H9 (cell line): ENCODE data around the gene NEK8. TPM values are rescaled to one million over a fixed set of nuclear protein-coding genes. Genes with fewer than 3 reads are reported as not detected.

Experiments
- DNase-seq: peaks from one replicate; pipeline ENCODE4 v3.0.0-alpha.2; 2017
- H2AFZ ChIP-seq: one replicate; pipeline ENCODE4 v1.6.1; 2013; ENCODE audit warnings: mild to moderate bottlenecking, low read length, control low read depth, moderate library complexity
- H2AK5ac ChIP-seq: 2 replicates; pipeline ENCODE4 v1.6.1; 2013; ENCODE audit warnings: low read length, control low read depth, mixed read lengths; ENCODE audit not compliant: insufficient read length
- H2BK120ac ChIP-seq: one replicate; pipeline ENCODE4 v1.6.1; 2013; ENCODE audit warnings: low read depth, mild to moderate bottlenecking, low read length, control low read depth, inconsistent platforms; ENCODE audit not compliant: poor library complexity, severe bottlenecking
- H2BK12ac ChIP-seq: 2 replicates; pipeline ENCODE4 v1.6.1; 2013; ENCODE audit warnings: low read length, control low read depth, mixed read lengths, low read depth; ENCODE audit not compliant: insufficient read length
- H2BK15ac ChIP-seq: 2 replicates; pipeline ENCODE4 v1.6.1; 2013; ENCODE audit warnings: low read depth, low read length, control low read depth
- H2BK20ac ChIP-seq: one replicate; pipeline ENCODE4 v1.6.1; 2013; ENCODE audit warnings: low read depth, mild to moderate bottlenecking, low read length, control low read depth, inconsistent platforms; ENCODE audit not compliant: poor library complexity, severe bottlenecking
- H2BK5ac ChIP-seq: 2 replicates; pipeline ENCODE4 v1.6.1; 2013; ENCODE audit warnings: low read length, control low read depth, mixed read lengths; ENCODE audit not compliant: insufficient read length
- H3K14ac ChIP-seq: 2 replicates; pipeline ENCODE4 v1.6.1; 2013; ENCODE audit warnings: low read length, control low read depth; ENCODE audit not compliant: insufficient read depth
- H3K18ac ChIP-seq: 2 replicates; pipeline ENCODE4 v1.6.1; 2013; ENCODE audit warnings: low read depth, mild to moderate bottlenecking, mixed read lengths, low read length, control low read depth; ENCODE audit not compliant: insufficient read length
- H3K23ac ChIP-seq: 2 replicates; pipeline ENCODE4 v1.6.1; 2013; ENCODE audit warnings: low read length, control low read depth, mixed read lengths, low read depth; ENCODE audit not compliant: insufficient read length
- H3K23me2 ChIP-seq: 2 replicates; pipeline ENCODE4 v1.6.1; 2013; ENCODE audit warnings: low read depth, mild to moderate bottlenecking, mixed read lengths, low read length, control low read depth; ENCODE audit not compliant: insufficient read length, poor library complexity, severe bottlenecking
- H3K27ac ChIP-seq: 2 replicates; pipeline ENCODE4 v1.5.1; 2013; ENCODE audit warnings: low read length, control low read depth, mixed read lengths, low read depth; ENCODE audit not compliant: insufficient read length
- H3K27me3 ChIP-seq: 2 replicates; pipeline ENCODE4 v1.6.1; 2013; ENCODE audit warnings: low read length, control low read depth, inconsistent platforms; ENCODE audit not compliant: insufficient read depth
- H3K4ac ChIP-seq: 2 replicates; pipeline ENCODE4 v1.6.1; 2013; ENCODE audit warnings: low read depth, mild to moderate bottlenecking, control low read depth, inconsistent platforms, low read length, moderate library complexity
- H3K4me1 ChIP-seq: 2 replicates; pipeline ENCODE4 v1.6.1; 2013; ENCODE audit warnings: low read length, control low read depth, inconsistent platforms; ENCODE audit not compliant: insufficient read depth
- H3K4me2 ChIP-seq: 2 replicates; pipeline ENCODE4 v1.6.1; 2013; ENCODE audit warnings: low read length, control low read depth, mixed read lengths; ENCODE audit not compliant: insufficient read length, insufficient read depth
- H3K56ac ChIP-seq: 2 replicates; pipeline ENCODE4 v1.6.1; 2013; ENCODE audit warnings: low read depth, mild to moderate bottlenecking, mixed read lengths, low read length, control low read depth; ENCODE audit not compliant: insufficient read length
- H3K79me1 ChIP-seq: 2 replicates; pipeline ENCODE4 v1.6.1; 2013; ENCODE audit warnings: low read depth, mild to moderate bottlenecking, moderate library complexity, low read length, control low read depth, inconsistent platforms; ENCODE audit not compliant: insufficient read depth, poor library complexity, severe bottlenecking
- H3K79me2 ChIP-seq: 2 replicates; pipeline ENCODE4 v1.6.1; 2013; ENCODE audit warnings: low read length, control low read depth, inconsistent platforms; ENCODE audit not compliant: insufficient read depth
- H3K9ac ChIP-seq: 2 replicates; pipeline ENCODE4 v1.6.1; 2013; ENCODE audit warnings: low read length, control low read depth, mixed read lengths; ENCODE audit not compliant: insufficient read length; ENCODE audit errors: extremely low read depth
- H3K9me3 ChIP-seq: one replicate; pipeline ENCODE4 v1.6.1; 2013; ENCODE audit warnings: low read depth, low read length, inconsistent platforms; ENCODE audit not compliant: control insufficient read depth
- H3T11ph ChIP-seq: one replicate; pipeline ENCODE4 v1.6.1; 2013; ENCODE audit warnings: mild to moderate bottlenecking, low read length, control low read depth, inconsistent platforms
- H4K20me1 ChIP-seq: one replicate; pipeline ENCODE4 v1.6.1; 2013; ENCODE audit not compliant: control insufficient read depth, insufficient read length, insufficient read depth
- H4K5ac ChIP-seq: 2 replicates; pipeline ENCODE4 v1.6.1; 2013; ENCODE audit warnings: low read depth, mild to moderate bottlenecking, mixed read lengths, low read length, control low read depth; ENCODE audit not compliant: insufficient read length
- H4K8ac ChIP-seq: replicated peaks from 2 replicates; pipeline ENCODE4 v1.6.1; 2013; ENCODE audit warnings: low read length, control low read depth, mixed read lengths, low read depth; ENCODE audit not compliant: insufficient read length
- H4K91ac ChIP-seq: 2 replicates; pipeline ENCODE4 v1.6.1; 2013; ENCODE audit warnings: low read depth, mild to moderate bottlenecking, moderate library complexity, mixed read lengths, low read length, control low read depth; ENCODE audit not compliant: insufficient read length
- H3K27ac Mint-ChIP-seq, 3 experiments: 2 replicates in 2 of 3; 3 replicates in 1 of 3; pipeline ENCODE4 v1.8.0; 2020 to 2021; ENCODE audit warnings: mixed read lengths in 3 of 3, mild to moderate bottlenecking in 1 of 3, moderate library complexity in 1 of 3
- H3K27me3 Mint-ChIP-seq: 2 replicates; pipeline ENCODE4 v1.8.0; 2021; ENCODE audit warnings: low read depth, mild to moderate bottlenecking, moderate library complexity, mixed read lengths
- H3K36me3 Mint-ChIP-seq, 3 experiments: 2 replicates in 2 of 3; 3 replicates in 1 of 3; pipeline ENCODE4 v1.8.0; 2020 to 2021; ENCODE audit warnings: low read depth in 3 of 3, mixed read lengths in 3 of 3; ENCODE audit not compliant: insufficient read depth in 1 of 3
- H3K4me1 Mint-ChIP-seq, 2 experiments: 2 replicates each; pipeline ENCODE4 v1.8.0; 2020; ENCODE audit warnings: mixed read lengths in 2 of 2
- H3K4me3 Mint-ChIP-seq, 2 experiments: 2 replicates in 1 of 2; 3 replicates in 1 of 2; pipeline ENCODE4 v1.8.0; 2020 to 2021; ENCODE audit warnings: mild to moderate bottlenecking in 2 of 2, mixed read lengths in 2 of 2, moderate library complexity in 1 of 2
- H3K9me3 Mint-ChIP-seq, 2 experiments: 2 replicates in 1 of 2; 3 replicates in 1 of 2; pipeline ENCODE4 v1.8.0; 2020; ENCODE audit warnings: mild to moderate bottlenecking in 2 of 2, mixed read lengths in 2 of 2, moderate library complexity in 1 of 2
- WGBS: extraction: QIAGEN DNeasy Blood & Tissue Kit; methylation state at CpG from one replicate; pipeline ENCODE4 v1.1.7; 2013; ENCODE audit warnings: missing lambda C conversion rate, low lambda C conversion rate, mixed read lengths; ENCODE audit not compliant: insufficient read length; ENCODE audit errors: extremely low coverage; 5-methylcytosine and 5-hydroxymethylcytosine counted together
- total RNA-seq: library from RNA; stranded (reverse); gene quantifications from 2 replicates; pipeline ENCODE4 v1.2.1, GENCODE V29; 2021
- TF ChIP-seq, protein P1 (sequence below): fragments of 200-600 bp; sonication (generic); conservative IDR thresholded peaks from 3 replicates; pipeline ENCODE4 v1.8.0; 2021; ENCODE audit warnings: antibody characterized with exemption, mild to moderate bottlenecking

NEK8 gene
- total RNA-seq, 1 experiment from 2014 or later = 18.8 TPM

DNA sequence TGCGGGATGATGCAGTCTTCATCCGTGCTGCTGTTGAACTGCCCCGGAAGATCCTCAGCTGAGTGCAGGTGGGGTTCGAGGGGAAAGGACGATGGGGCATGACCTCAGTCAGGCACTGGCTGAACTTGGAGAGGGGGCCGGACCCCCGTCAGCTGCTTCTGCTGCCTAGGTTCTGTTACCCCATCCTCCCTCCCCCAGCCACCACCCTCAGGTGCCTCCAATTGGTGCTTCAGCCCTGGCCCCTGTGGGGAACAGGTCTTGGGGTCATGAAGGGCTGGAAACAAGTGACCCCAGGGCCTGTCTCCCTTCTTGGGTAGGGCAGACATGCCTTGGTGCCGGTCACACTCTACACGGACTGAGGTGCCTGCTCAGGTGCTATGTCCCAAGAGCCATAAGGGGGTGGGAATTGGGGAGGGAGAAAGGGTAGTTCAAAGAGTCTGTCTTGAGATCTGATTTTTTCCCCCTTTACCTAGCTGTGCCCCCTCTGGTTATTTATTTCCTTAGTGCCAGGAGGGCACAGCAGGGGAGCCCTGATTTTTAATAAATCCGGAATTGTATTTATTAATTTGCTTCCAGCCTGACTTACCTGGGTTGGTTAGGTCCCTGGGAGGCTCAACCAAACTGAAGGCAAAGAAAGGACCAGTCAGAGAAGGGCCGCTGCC is 21.1 kb downstream of the NEK8 start:
- H3K4me3 Mint-ChIP-seq = peak overlapping the region in 1 of 2 experiments; percentile 44; a peak in 2 of 5 replicates
- peak overlapping the region in 2 of 3 experiments; percentile 53 to 94; a peak in 2 of 7 replicates for H3K27ac Mint-ChIP-seq
- no peak overlapping the region for H2BK12ac ChIP-seq
- no peak overlapping the region for H4K5ac ChIP-seq
- no peaks in the 10 kb centered on the region for H3K79me1 ChIP-seq
- H3K27me3 ChIP-seq = no peaks in the 10 kb centered on the region
- no peaks in the 10 kb centered on the region for H4K20me1 ChIP-seq
- H3K4me1 Mint-ChIP-seq = peaks cover 14 to 31% of the 10 kb centered on the region in 2 experiments
- H3K23ac ChIP-seq = no peak overlapping the region
- H3K79me2 ChIP-seq = peaks cover 13% of the 10 kb centered on the region; the same call in 1 of the 2 replicates
- no peak overlapping the region for H2AFZ ChIP-seq
- H3K4me1 ChIP-seq = peaks cover 5% of the 10 kb centered on the region; the same call in 1 of the 2 replicates
- H3K4ac ChIP-seq = no peak overlapping the region
- no peak overlapping the region for H2BK20ac ChIP-seq
- peak; percentile 60 for DNase-seq
- no peak overlapping the region for H4K91ac ChIP-seq
- H3K9me3 Mint-ChIP-seq = no peaks in the 10 kb centered on the region
- no peak overlapping the region for H3K9ac ChIP-seq
- no peak overlapping the region for H3T11ph ChIP-seq
- H3K18ac ChIP-seq = no peak overlapping the region
- no peaks in the 10 kb centered on the region for H3K9me3 ChIP-seq
- no CpG with 5 or more reads among the region's 11 CpGs for WGBS
- H4K8ac ChIP-seq = no peak overlapping the region
- no peak overlapping the region for H2BK5ac ChIP-seq
- H3K36me3 Mint-ChIP-seq = peaks cover 45 to 76% (median 47%) of the 10 kb centered on the region in 3 experiments
- H2BK15ac ChIP-seq = no peak overlapping the region
- H2AK5ac ChIP-seq = no peak overlapping the region
- TF ChIP-seq, protein P1, sequence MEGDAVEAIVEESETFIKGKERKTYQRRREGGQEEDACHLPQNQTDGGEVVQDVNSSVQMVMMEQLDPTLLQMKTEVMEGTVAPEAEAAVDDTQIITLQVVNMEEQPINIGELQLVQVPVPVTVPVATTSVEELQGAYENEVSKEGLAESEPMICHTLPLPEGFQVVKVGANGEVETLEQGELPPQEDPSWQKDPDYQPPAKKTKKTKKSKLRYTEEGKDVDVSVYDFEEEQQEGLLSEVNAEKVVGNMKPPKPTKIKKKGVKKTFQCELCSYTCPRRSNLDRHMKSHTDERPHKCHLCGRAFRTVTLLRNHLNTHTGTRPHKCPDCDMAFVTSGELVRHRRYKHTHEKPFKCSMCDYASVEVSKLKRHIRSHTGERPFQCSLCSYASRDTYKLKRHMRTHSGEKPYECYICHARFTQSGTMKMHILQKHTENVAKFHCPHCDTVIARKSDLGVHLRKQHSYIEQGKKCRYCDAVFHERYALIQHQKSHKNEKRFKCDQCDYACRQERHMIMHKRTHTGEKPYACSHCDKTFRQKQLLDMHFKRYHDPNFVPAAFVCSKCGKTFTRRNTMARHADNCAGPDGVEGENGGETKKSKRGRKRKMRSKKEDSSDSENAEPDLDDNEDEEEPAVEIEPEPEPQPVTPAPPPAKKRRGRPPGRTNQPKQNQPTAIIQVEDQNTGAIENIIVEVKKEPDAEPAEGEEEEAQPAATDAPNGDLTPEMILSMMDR = no peak
- peaks cover 8% of the 10 kb centered on the region for H3K23me2 ChIP-seq
- H3K4me2 ChIP-seq = no peak overlapping the region
- H3K14ac ChIP-seq = no peak overlapping the region
- no peak overlapping the region for H3K27ac ChIP-seq
- no peaks in the 10 kb centered on the region; the same call in none of the 2 replicates for H3K27me3 Mint-ChIP-seq
- no peak overlapping the region for H3K56ac ChIP-seq
- H2BK120ac ChIP-seq = no peak overlapping the region
